Activated gamma-delta T cell treated with Interleukin-2 at 50 U/mL for 16 hours (primary cell): Measurements from ENCODE around the gene DLGAP4.

Experiments used
- DNase-seq: peaks from one replicate; pipeline ENCODE4 v3.0.0-alpha.2; 2020

DLGAP4 gene

DNA sequence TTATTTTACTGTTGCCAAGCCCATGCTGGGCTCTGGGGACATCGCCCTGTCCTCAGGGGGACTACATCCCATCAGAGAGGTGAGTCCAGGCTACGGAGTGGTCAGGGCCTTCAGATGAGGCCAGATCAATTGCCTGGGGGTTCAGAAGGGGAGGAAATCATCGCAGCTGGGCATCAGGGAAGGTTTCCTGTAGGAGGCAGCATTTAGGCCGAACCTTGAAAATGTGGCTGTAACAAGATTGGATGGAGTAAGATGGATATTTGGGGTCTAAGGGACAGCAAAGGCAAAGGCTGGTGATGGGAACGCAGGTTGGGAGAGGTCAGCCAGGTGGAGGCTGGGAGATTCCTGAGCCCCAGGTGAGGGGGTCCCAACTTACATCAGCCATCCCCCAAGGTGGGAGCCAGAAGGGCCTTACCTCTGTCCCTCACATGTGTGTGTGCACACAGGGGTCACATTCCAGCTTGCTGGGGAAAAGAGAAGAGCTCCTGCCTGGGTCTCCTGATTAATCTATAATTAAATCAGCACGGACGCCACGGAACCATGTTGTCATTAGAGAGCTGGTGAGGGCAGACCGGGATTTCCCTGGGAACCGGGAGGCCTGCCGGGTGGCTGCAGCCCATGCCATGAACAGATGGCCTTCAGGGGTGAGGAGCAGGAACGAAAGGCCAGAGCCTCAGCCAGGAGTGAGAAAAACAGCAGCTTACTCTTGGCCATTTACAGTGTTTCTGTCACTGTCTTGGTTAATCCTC lies 30.5 kb upstream of the DLGAP4 start:
- DNase-seq = no peak

DNA sequence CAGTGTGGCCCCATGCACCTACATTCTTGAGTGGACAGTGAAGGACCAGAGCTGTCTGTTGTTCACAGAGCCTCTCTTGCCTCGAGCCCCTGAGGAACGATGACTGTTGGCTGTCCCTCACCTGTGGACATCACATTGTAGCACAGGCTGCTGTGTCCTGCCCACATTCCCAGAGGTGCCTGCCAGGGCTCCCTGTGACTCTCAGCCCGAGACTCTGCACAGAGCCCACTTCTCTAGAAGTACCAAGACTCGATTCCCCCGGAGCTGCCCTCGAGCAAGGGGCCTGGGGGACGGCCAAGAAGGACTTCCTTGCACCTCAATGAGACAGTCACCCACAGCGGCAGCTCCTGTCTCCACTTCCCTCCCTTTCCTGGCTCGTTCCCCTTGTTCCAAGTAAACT lies 28.6 kb upstream of the DLGAP4 start:
- DNase-seq = no peak

DNA sequence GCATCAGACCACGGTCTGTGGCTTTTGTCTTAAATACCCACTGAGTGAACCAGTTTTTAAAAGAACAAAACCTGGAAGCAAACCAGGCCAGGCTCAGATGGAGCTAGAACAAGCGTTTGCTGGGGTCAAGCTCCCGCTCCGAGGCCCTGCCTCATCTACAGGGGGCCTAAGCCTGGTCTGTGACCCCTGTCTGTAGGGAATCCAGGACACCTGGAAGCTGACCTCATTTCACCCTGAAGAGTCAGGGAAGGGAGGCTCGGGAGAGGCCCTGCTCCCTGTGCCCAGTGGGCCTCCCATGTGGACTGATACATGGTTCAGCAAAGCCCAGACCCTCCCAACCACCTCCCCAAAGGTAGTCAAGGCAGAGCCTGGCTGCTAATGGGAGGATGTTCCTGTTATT lies 26.8 kb upstream of the DLGAP4 start:
- DNase-seq = no peak

- DNase-seq = no peak
These were observed 26.4 kb upstream of the DLGAP4 start for GRCh38 chr20:36279776-36280175.

DNA sequence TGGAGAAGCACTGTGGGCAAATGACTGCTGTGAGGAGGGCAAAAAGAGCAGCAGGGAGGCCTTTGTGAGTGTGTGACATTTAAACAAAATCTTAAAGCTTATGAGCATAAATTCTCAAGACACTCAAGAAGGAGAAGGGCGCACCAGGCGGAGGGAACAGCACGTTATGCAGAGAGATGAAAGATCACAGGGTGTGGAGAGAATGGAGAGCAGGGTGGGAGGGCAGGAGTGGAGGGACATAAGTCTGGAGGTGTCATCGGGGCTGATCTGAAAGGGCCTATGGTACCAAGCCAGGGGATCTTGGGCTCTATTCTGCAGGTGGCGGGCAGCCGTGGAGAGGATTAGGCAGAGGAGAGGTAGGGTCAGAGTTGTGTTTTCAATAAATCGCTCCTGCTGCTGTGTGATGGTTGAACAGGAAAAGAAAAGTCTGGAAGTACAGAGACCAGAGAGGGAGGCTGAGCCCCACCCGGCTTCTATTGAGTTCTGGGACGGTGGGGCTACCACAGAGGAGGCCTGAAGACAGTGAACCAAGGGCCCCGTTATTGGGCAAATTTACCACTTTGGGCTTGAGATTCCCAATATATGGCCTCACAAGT lies 24.3 kb upstream of the DLGAP4 start:
- DNase-seq = no peak

- no peak for DNase-seq
These were observed 21.4 kb upstream of the DLGAP4 start for GRCh38 chr20:36284751-36285150.

- DNase-seq = no peak
These were observed 20.2 kb upstream of the DLGAP4 start for GRCh38 chr20:36285746-36286447.

GRCh38 chr20:36297656-36298055 lies 8.5 kb upstream of the DLGAP4 start:
- DNase-seq = no peak

DNA sequence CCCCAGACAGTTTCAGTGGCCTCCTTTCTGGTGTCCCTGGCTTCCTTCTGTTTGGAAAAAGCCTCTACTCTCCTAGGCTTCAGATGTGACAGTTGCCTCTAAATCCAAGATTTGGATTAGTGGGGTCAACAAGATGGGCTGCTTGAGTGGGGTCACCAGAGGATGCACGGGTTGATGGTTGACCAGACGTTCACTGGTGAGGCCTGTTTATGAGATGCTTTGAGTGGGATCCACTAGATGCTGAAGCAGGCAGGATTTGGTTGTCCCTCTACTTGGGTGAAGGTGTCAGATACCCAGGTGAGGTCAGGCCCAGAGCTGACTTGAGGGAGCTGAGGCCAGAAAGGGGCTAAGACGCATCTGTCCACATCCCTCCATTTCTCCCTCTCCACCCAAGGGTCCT lies 8.1 kb upstream of the DLGAP4 start:
- no peak for DNase-seq

- no peak for DNase-seq
These were observed 7.3 kb upstream of the DLGAP4 start for GRCh38 chr20:36298795-36299339.

DNA sequence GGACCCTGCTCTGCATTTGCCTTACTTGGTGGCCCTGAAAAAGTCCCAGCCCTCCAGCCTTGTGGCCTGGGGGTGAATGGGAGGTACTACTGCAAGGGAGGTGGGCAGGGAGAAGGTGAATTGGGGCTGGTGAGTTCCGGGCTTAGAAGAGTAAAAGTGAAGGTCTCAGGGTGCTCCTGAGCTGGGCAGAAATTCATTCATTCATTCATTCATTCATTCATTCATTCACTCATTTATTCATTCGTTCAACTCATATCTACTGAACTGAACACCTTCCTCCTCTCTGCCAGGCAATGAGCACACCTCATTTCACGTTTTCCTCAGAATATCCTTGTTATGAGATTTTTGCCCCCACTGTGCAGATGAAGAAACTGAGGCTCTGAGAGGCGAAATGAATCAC lies 6.7 kb upstream of the DLGAP4 start:
- no peak for DNase-seq

DNA sequence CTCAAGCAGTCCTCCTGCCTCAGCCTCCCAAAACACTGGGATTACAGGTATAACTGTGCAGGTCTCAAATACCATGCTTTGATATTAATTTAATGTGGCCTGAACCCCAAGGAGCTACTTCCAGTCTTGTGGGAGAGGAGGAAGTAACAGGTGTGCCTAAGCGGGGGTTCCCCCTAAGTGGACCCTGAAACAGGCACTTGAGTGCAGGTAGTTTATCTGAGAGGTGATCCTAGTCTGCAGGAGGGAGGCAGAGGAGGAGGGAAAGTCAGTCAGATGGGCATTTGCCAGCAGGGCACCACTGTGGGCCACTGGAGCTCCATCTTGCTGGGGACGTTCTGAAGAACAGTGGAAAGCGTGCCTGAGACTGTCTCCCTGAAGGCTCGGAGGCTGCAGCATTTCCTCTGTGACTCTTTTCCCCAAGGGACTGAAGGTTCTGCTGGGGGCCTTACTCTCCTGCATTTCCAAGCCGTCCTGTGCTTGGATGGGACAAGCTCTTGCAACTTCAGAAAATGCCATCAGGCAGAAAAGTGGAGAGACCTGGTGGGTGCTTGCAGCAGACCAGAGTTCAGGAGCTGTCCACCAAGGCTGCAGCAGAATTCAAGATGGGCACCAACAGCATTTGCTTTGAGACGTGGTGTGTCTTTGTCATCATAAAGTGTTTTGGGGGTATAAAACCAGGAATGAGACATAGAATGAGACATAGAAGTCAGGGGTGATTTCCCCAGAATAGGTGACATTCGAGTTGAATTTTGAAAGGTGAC lies 4.6 kb upstream of the DLGAP4 start:
- no peak for DNase-seq

DNA sequence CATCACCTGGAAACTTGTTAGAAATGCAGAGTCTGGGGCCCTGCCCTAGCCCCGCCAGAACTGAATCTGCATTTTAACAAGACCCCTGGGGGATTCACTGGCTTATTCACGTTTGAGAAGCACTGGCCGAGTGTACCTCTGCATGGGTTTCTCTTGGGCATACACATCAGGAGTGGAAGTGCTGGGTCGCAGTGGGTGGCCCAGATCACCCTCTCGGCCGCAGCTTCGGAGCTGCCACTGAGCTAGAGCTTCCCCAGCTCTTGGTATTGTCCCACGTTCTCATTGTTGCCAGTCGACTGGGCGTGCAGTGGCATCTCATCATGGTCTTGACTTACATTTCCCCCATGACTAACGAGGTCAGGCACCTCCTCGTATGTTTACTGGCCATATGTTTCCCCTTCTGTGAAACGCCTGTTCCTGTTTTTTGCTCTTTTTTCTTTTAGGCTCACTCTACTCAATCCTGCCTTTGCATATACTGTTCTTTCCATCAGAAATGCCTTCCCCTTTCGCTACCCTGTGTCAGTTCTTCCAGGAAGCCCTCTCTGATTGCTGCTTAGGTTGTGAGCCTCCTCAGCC lies 3.0 kb upstream of the DLGAP4 start:
- no peak for DNase-seq

DNA sequence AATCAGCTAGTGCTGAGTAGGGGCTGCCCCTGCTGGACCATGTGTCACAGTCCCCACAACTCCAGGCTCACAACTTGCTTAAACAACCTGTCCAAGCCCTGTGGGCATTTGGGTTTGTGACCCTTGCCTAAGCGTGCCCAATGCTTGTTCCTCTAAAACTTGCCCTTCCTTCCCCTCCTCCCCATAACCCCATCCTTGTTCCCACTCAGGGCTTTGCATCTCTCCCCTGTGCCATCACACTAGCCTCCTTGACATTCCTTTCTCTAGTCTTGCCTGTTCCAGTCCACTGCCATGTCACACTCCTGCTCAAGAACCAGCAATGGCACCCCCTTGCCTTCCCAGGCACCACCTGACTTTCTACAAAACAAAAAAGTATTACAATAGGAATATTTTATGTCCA lies 2.3 kb upstream of the DLGAP4 start:
- no peak for DNase-seq

DNA sequence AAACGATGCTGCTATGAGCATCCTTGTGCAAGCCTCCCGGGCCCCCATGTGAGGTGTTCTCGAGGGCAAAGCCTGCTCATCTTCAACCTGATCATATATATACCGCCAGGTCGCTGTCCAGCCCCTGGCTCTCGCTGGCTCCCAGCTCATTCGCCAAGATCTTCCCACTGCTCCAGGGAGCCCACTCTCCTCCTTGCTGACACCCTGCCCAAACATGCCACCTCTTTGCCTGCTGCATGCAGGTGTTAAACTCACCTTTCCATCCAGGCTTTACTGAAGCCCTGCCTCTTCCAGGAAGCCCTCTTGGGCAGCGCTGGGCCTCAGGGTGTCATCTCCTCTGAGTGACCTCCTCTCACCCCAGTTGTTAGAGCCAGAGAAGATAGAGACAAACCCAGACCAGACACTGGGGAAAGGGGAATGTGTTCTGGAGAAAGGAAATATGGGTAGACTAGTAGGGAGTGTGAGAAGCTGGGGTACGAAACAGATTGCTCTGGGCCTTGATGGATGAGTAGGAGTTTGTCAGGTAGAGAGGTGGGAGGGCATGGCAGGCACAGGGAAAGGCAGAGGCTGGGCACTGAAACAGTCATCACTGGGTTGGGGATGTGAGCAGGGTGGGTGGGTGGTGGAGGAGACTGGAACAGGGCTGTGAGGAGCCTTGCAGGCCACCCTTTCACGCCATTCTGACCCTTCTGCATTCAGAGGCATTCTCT lies 1.2 kb upstream of the DLGAP4 start:
- DNase-seq = no peak

DNA sequence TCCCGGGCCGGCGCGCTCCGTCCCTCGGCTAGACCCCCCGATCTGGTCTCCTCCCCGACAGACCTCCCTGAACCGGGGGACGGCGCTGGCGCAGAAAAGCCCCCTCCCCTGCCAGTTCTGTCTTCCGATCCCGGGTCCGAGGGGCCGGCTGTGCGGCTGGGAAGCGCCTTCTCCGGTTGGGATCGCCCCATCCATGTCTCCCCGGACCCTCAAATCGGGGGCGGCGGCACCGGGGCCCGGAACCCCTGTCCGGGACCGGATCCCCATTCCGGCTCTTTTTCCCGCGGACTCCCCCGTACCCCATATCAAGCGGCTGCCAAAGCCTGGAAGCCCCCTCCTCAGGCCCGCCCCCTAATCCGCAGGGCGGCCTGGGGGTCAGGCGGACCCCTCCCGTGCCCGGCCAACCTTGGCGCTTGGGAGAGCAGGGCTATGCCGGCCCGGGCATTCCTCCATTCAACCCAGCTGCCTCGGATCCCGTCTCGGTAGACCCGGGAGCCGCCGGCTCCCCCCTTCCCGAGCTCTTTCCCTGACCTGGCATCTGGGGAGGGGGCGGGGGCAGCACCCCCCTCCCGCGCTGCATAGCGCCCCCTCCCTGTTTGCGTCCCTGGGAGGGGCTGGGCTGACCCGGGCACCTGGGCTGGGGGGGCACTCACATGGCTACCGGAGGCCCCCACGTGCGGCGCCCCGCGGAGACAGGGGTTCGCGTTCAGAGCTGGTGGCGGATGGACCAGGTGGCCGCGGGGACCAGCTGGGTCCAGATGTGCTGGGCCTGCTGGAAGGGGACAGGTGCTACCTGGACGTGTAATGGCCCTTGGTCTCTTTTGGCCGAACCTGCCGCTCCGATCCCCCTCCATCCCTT lies 643 bp downstream of the DLGAP4 start:
- no peak for DNase-seq

DNA sequence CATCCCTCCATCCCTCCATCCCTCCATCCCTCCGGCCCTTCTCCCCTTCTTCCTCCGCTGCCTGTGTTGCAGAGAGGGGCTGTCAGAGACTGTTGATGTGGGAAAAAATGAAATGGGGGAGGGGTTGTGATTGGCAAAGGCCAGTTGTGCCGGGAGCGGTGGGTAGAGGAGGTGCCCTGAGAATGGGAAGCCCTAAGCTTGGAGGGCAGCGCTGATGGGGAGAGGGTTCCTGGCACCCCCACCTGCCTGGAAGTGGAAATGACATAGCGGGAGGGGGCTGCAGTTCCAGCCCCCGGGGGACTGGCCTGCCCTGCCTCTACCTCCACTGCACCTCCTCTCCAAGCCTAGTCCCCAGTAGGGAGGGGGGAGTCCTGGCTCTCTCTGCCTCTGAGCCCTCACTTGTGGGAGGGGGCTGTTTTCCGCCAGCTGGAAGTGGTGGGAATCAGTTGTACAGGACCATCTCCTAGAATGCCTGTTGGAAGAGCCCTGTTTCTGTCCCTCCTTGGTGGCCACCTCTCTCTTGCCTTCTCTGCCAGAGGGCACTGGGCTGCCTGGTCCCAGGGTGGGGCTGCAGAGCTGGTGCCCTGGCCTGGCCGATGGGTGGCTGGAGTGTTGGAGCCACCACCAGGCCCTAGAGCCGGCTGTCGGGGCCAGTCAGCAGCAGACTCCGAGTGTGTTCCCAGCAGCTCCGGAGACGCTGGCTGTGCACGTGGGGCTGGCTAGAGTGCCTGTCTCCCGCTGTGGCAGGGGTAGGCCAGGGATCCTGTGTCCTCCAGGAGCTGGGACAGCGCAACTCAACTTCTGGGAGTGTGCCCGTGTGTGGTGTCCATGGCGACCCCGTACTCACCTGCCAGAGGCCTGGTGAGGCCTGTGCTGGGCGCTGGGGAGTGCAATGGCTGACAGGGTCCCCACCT lies 1.5 kb downstream of the DLGAP4 start:
- no peak for DNase-seq

- DNase-seq = no peak
These were observed 2.2 kb downstream of the DLGAP4 start for GRCh38 chr20:36308353-36308752.

- no peak for DNase-seq
These were observed 2.8 kb downstream of the DLGAP4 start for GRCh38 chr20:36308986-36309385.

- no peak for DNase-seq
These were observed 3.5 kb downstream of the DLGAP4 start for GRCh38 chr20:36309643-36310042.
